Omental fat pad (tissue), 4 donors: ENCODE measurements around the gene CYSTM1. TPM values are rescaled to one million over a fixed set of nuclear protein-coding genes. Genes with fewer than 3 reads are reported as not detected.

ENCODE experiments used
- ATAC-seq: fragments of 150-250 bp; one replicate; pipeline ENCODE4 v1.9.1; 2016; ENCODE audit warnings: mild to moderate bottlenecking, moderate library complexity; ENCODE audit not compliant: low FRiP score
- DNase-seq: peaks from one replicate; pipeline ENCODE4 v3.0.0-alpha.2; 2019; ENCODE audit warnings: low spot score
- CTCF ChIP-seq, 3 donors: fragments of 450-650 bp; IDR thresholded peaks; one replicate each; pipeline ENCODE4 v1.5.1; 2016 to 2017; ENCODE audit warnings: antibody characterized with exemption in 3 of 3, mild to moderate bottlenecking in 3 of 3, moderate library complexity in 2 of 3
- total RNA-seq, 4 donors: library from RNA; depleted of rRNA; stranded (reverse); fragments of >200 nt; gene quantifications; one replicate each; pipeline ENCODE4 v1.1.0, GENCODE V29; 2016

The CYSTM1 gene
- total RNA-seq, 4 donors from 2014 or later = 105 to 164 (median 140) TPM

DNA sequence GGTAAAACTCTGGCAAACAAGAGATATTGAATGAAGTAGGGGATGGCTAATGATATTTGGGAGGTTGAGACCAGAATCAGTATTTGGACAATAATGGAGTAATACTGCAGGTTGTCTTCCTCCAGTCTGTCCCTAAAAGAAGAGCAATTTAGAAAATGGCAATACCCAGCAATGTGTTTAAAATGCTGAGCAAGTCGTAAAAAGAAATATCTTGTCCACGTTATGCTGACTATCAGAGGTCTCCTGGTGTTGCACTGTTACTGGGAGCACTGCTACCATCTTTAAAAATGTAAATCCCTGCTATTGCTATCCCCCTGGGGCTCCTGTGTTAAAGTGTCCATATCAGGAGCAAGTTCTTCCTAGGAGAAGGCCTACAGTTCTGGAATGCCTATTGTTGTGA, 10.4 kb downstream of the CYSTM1 start:
- ATAC-seq (no peak), DNase-seq (no peak)
- no peak for TF ChIP-seq CTCF (IDR thresholded peaks at IDR 0.05)

DNA sequence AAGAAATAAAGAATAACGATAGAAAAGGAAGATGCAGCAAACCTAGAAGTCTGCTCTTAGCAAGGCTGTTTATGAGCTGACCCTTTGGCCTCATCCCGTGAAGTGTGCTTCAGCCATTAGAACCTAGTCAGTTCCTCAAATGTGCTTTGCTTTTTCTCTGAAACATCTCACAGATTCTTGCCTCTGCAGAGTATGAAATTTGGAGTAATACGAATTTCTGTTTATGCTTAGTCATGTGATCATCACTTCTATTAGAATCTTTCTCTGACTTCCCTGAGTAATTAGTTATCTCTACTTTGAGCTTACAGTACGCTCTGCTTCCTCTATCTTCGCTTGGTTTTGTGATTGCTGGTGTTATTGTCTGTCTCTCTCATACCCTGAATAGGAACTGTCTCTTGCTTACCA, 11.3 kb downstream of the CYSTM1 start:
- no peak for ATAC-seq

GRCh38 chr5:140189253-140189652, 14.3 kb downstream of the CYSTM1 start:
- no peak for TF ChIP-seq CTCF (IDR thresholded peaks at IDR 0.05)
- ATAC-seq (no peak), DNase-seq (no peak)

More for the DNA sequence above, 11.3 kb downstream of the CYSTM1 start:
- no peak for DNase-seq
- TF ChIP-seq CTCF (IDR thresholded peaks at IDR 0.05) = no peak

- no peak for TF ChIP-seq CTCF (IDR thresholded peaks at IDR 0.05)
- peak; percentile 53 for ATAC-seq
- no peak for DNase-seq
Observed at GRCh38 chr5:140189977-140190871, 15.2 kb downstream of the CYSTM1 start.

GRCh38 chr5:140190872-140191218, 15.9 kb downstream of the CYSTM1 start:
- TF ChIP-seq CTCF (IDR thresholded peaks at IDR 0.05) = no peak
- DNase-seq = no peak
- no peak for ATAC-seq

DNA sequence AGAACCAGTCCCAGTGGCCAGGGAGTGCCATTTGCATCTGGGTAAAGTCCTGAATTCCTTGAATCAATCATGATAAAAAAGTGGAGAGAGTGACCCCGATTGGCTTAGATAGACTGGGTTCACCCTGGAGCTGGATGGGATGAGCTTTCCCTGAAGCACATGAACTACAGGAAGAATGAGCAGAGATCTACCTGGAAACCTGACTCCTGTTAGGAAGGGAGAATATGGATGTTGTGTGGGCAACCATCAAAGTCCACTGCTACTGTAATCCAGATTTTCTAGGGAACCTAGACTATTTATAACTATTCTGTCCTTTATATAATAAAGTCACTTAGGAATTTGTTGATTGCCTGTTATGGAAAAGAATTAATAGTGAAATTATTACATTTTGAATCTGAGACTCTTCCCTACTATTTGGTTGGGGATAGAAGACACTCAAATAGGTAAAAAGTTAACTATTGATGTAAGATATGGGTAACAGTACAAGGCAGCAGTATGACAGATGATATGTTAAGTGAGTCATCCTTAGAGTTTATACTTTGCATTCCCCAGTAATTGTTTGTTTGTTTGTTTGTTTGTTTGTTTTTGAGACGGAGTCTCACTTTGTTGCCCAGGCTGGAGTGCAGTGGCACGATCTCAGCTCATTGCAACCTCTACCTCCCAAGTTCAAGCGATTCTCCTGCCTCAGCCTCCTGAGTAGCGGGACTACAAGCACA, 17.9 kb downstream of the CYSTM1 start:
- DNase-seq (no peak), ATAC-seq (no peak)
- no peak for TF ChIP-seq CTCF (IDR thresholded peaks at IDR 0.05)
